ENCODE data around the gene CEP112.

CEP112 gene

GRCh38 chr17:65668211-65668610, 523.7 kb downstream of the CEP112 start:
- DNase-seq = no peak

GRCh38 chr17:65667656-65668055, 524.3 kb downstream of the CEP112 start:
- DNase-seq = no peak

DNA sequence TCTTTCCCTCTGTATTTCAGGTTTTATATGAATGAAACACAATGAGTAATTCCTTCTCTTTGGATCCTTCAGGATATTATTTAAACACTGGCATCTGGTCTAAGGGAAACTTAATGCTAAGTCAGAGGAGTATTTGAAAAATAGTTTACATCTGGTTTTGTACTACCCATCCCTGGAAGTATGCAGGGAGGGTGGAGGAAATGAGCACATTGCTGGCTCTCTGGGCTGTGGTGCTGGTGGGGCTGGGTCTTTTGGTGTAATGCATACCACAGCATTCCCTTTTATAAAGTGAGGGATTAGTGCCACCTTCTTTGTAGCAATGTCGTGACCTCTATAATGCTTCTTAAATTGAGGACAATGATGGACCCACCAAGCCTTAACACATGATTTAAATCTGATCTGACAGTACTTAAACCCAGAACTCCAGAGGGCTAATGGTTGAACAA, 525.0 kb downstream of the CEP112 start:
- DNase-seq = no peak

GRCh38 chr17:65665966-65666365, 526.0 kb downstream of the CEP112 start:
- DNase-seq = no peak

GRCh38 chr17:65664696-65665095, 527.2 kb downstream of the CEP112 start:
- no peak for DNase-seq

DNA sequence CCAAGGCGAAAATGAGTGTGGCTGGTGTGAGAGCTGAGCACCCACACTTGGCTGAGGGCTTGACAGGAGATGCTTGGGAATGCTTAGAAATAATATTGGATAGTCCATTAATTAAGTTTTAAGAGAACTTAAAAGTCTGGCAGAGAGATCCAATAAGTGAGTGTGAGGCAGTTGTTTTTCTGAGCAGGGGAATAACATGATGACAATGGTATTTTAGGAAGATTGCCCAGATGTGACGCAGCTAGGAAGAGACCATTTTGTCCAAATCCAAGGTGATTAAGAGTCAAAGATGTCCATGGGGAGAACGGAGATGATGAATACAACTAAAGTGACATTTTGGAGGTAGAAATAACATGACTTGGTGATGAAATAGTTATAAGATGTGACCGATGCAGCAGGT, 527.7 kb downstream of the CEP112 start:
- DNase-seq = no peak

- DNase-seq = no peak
These were observed 529.7 kb downstream of the CEP112 start for GRCh38 chr17:65662196-65662595.

GRCh38 chr17:65660947-65661346, 531.0 kb downstream of the CEP112 start:
- DNase-seq = no peak

- DNase-seq = no peak
These were observed 531.9 kb downstream of the CEP112 start for GRCh38 chr17:65660078-65660477.

DNA sequence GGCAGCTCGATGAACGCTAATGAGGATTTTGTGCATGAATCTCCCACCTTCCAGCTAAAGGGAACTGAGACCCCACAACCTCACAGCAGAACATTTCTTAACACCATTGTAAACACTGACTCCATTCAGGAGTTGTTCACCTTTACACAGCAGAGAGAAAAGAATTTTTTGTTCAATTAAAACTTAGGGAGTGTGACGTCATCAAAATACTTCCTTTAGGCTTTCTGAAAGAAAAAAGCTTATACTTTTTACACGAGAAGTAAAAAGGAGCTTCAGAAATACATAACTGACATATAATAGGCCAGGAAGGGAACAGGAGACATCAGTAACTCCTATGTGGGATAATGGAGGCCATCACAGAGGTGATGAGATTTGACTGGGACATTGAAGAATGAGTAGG, 532.4 kb downstream of the CEP112 start:
- no peak for DNase-seq

- DNase-seq = no peak
These were observed 534.6 kb downstream of the CEP112 start for GRCh38 chr17:65657251-65657828.

DNA sequence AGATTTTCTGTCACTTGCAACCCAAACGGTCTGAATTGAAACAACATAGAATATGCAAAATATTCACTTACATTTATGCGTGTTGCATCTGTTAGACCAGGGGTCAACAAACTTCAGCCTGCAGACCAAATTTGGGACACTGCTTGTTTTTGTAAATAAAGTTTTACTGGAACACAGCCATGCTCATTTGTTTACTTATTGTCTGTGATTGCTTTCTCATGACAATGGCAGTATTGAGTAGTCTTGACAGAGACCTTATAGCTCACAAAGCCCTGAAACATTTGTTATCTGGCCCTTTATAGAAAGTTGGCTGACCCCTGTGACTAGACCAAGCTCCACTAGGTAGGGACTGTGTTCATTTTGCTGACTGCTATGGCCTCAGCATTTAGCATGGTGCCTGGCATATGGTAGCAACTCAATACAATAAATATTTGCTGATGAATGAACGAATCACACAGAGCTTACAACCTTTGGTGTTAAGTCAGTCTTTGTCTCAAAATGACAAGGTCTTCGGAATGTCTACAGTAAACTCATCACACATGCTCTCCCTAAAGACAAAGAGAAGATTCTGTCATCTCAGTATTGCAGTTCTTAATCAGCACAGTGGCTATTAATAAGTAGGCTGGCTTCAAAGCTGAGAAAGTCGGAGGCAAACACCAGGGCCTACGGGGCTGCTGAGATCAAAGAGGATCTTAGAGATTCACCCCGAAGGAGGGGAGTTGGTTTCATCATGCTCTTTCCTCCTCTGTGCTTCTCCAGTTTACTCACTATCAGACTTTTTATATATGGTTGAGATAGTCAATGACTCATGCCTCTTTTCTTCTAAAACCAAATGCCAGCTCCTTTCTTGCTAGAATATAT, 535.3 kb downstream of the CEP112 start:
- peak; percentile 13 to 26 for DNase-seq

DNA sequence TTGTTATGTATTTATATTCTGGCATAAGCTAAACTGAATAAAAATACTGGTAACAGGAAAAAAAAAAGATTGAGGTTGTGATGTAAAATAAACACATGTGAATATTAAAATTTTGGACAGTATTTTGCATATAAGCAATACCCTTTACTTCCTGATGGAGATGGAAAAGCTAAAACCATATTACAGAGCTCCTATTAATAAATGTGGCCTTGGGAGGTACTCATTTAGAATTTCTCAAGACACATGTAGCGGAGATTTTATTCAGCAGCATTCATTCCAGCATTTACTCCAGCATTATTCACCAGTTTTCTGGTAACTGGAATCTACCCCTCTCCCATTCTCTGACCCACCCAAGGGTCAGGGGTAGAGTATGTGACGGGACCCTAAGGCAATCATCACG, 536.2 kb downstream of the CEP112 start:
- no peak for DNase-seq

DNA sequence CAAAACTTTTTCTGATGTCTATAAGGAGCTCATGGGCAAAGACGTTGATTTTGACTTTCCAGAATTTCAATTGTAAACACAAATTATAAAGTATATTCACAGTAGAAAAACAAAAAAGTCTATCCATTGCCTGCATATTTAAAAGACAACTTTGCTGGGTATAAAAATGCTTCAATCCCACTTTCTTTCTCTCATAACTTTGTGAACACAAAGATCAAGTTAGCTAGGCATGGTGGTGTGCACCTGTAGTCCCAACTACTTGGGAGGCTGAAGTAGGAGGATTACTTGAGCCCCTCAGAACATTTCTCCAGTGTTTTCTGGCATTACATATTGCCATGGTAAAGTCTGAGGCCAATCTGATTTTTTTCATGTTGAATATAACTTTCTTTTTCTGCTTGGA, 547.4 kb downstream of the CEP112 start:
- no peak for DNase-seq

- DNase-seq = no peak
These were observed 553.5 kb downstream of the CEP112 start for GRCh38 chr17:65638221-65638975.

DNA sequence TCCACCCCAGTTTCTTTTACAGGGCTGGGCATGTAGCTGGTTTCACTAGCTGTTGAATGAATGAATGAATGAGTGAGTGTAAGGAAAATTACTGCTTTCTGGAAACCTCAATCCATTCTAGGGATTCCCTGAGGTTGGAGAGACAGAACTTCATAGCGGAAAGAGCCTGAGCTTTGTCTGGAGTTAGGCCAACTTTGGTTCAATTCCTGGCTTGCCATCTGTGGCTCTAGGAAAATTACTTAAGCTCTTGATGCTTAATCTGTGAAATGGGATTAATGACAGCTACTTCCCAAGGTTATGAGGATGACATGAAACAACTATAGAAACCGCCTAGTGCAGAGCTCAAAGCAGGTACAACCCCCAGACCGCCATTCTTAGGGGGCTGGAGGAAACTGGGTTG, 554.1 kb downstream of the CEP112 start:
- DNase-seq = no peak

GRCh38 chr17:65634533-65634932, 557.4 kb downstream of the CEP112 start:
- no peak for DNase-seq

DNA sequence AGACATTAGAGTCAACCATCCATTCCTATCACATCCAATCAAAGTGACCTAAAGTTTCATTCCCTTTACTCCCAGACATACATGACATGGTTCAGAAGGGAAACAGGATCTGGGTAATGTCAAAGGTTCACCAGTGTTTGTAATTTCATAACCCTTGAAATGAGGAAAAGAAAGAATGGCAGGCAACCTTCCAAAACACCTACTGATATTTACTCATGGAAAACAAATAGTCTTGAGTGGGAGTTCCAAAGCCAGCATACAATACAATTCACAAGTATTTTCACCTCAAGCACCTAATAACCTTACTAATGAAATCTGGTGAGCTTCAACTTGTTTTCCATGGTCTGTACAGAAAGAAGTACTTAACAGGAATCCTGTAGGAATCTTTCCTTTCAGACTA, 557.9 kb downstream of the CEP112 start:
- DNase-seq = no peak

- DNase-seq = no peak
These were observed 558.6 kb downstream of the CEP112 start for GRCh38 chr17:65633146-65633881.

DNA sequence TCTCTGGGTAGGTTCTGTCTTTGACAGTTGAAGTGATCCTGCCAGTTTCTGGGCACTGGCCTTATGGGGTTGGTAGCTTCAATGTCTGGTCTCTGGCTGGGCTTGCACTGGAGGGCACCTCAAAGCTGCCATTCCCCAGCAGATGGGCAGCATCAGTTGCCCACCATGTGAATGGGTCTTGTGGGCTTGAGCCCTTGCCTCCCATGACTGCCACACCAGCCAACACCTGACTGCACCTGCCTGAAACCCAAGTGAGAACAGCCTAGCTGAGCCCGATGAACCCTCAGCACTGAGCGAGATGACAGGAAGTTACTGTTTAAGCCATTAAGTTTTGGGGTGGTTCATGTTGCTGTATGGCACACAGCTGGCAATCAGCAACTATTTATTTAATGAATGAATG, 561.4 kb downstream of the CEP112 start:
- DNase-seq = no peak

DNA sequence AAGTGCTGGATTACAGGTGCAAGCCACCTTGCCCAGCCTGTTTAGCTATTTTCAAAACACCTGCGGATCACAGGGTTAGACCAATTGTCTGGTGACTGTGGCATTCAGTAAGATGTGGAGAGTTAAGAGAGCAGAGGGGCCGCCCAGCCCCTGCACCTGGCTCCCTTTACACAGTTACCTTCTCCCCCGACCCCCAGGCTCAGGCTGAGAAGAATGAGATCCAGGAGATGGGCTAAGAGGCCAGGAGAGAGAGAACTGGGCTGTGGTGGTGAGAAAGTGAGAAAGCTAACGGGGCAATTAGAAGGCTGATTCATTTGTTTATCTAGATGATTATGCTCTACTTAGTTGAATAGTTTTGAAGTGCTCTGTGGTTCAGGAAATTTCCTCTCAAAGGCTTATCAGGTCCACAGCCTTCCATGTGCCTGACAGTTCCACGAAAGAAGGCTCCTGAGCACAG, 562.7 kb downstream of the CEP112 start:
- DNase-seq = no peak

GRCh38 chr17:65628644-65629036, 563.3 kb downstream of the CEP112 start:
- DNase-seq = no peak

Measured in stimulated activated CD4-positive, alpha-beta T cell treated with anti-CD3 and anti-CD28 coated beads, Interleukin-4, amount 100 ng/mL, for 4 hours (primary cell).